H1 (cell line): ENCODE data around the gene SMOC2. TPM values are rescaled to one million over a fixed set of nuclear protein-coding genes. Genes with fewer than 3 reads are reported as not detected.
A peak's percentile ranks its signal among the peaks of the same experiment; 100 is the strongest.

ENCODE experiments used
- CTCF ChIA-PET: fragments of 300-600 bp; sonication (Branson Sonifier 250); formaldehyde crosslinking; loops from one replicate; lab custom pipeline; 2021; ENCODE audit not compliant: partially characterized antibody; lab: Charles Lee
- POLR2A ChIA-PET: fragments of 300-600 bp; sonication (Branson Sonifier 250); formaldehyde crosslinking; loops from one replicate; lab custom pipeline; 2021; ENCODE audit warnings: inconsistent platforms; ENCODE audit not compliant: partially characterized antibody; lab: Charles Lee
- DNase-seq, 2 experiments: peaks; one replicate each; pipeline versions ENCODE4 v3.0.0 to v3.0.0-alpha.2; 2010 to 2022; ENCODE audit warnings: low spot score in 2 of 2, low read depth in 1 of 2, mixed read lengths in 1 of 2
- FAIRE-seq: peaks from 2 replicates; lab custom pipeline; 2011; peaks lifted over from hg19 to GRCh38; lab: Jason Lieb, UNC
- H2AFZ ChIP-seq: 2 replicates; pipeline ENCODE4 v1.8.1; 2012; ENCODE audit warnings: low read length, inconsistent platforms
- H2AK5ac ChIP-seq: 2 replicates; pipeline ENCODE4 v1.6.1; 2013; ENCODE audit warnings: low read depth, low read length
- H2BK120ac ChIP-seq: replicated peaks from 2 replicates; pipeline ENCODE3; 2013; ENCODE audit warnings: low read depth, low read length, inconsistent platforms
- H2BK12ac ChIP-seq: 2 replicates; pipeline ENCODE4 v1.6.1; 2013; ENCODE audit warnings: low read depth, low read length
- H2BK15ac ChIP-seq: 2 replicates; pipeline ENCODE4 v1.6.1; 2013; ENCODE audit warnings: low read length
- H2BK20ac ChIP-seq: 2 replicates; pipeline ENCODE4 v1.6.1; 2013; ENCODE audit warnings: low read length
- H2BK5ac ChIP-seq: 2 replicates; pipeline ENCODE4 v1.6.1; 2013; ENCODE audit warnings: low read depth, low read length
- H3K14ac ChIP-seq: 2 replicates; pipeline ENCODE4 v1.6.1; 2013; ENCODE audit warnings: inconsistent platforms; ENCODE audit not compliant: insufficient read length
- H3K18ac ChIP-seq: 2 replicates; pipeline ENCODE4 v1.6.1; 2013; ENCODE audit warnings: low read length; ENCODE audit errors: extremely low read depth
- H3K23ac ChIP-seq: 2 replicates; pipeline ENCODE4 v1.6.1; 2013; ENCODE audit warnings: inconsistent platforms; ENCODE audit not compliant: insufficient read length
- H3K23me2 ChIP-seq: 2 replicates; pipeline ENCODE4 v1.6.1; 2013; ENCODE audit warnings: low read depth, low read length
- H3K27ac ChIP-seq: 2 replicates; pipeline ENCODE4 v1.6.1; 2011; ENCODE audit warnings: low read depth, low read length, inconsistent platforms
- H3K27me3 ChIP-seq, 4 experiments: replicated peaks in 1 of 4; 1 replicate in 1 of 4; 2 replicates in 3 of 4; pipeline versions ENCODE4 v1.6.1 to v1.8.1; 2011 to 2013; ENCODE audit warnings: low read length in 3 of 4, mild to moderate bottlenecking in 3 of 4, inconsistent platforms in 2 of 4, mixed read lengths in 2 of 4, moderate library complexity in 1 of 4; ENCODE audit not compliant: control insufficient read depth in 3 of 4, insufficient read depth in 3 of 4; ENCODE audit errors: extremely low read depth in 1 of 4
- H3K36me3 ChIP-seq, 4 experiments: 2 replicates each; pipeline versions ENCODE4 v1.6.1 to v1.8.1; 2011 to 2013; ENCODE audit warnings: mild to moderate bottlenecking in 4 of 4, low read length in 3 of 4, moderate library complexity in 2 of 4, control low read depth in 1 of 4, inconsistent platforms in 1 of 4; ENCODE audit not compliant: insufficient read depth in 4 of 4, control insufficient read depth in 2 of 4
- H3K4ac ChIP-seq: replicated peaks from 2 replicates; pipeline ENCODE3; 2013; ENCODE audit warnings: low read length, low read depth, mixed read lengths, inconsistent platforms; ENCODE audit not compliant: insufficient read length
- H3K4me1 ChIP-seq, 4 experiments: replicated peaks in 1 of 4; 1 replicate in 1 of 4; 2 replicates in 3 of 4; pipeline versions ENCODE4 v1.6.1 to v1.8.1; 2011 to 2013; ENCODE audit warnings: low read length in 3 of 4, inconsistent platforms in 2 of 4, mixed read lengths in 1 of 4; ENCODE audit not compliant: insufficient read depth in 4 of 4, control insufficient read depth in 3 of 4
- H3K4me2 ChIP-seq, 2 experiments: 2 replicates each; pipeline versions ENCODE4 v1.6.1 to v1.8.1; 2011 to 2013; ENCODE audit warnings: low read depth in 2 of 2, low read length in 2 of 2, control low read depth in 1 of 2, inconsistent platforms in 1 of 2, mild to moderate bottlenecking in 1 of 2; ENCODE audit not compliant: insufficient read depth in 1 of 2
- H3K4me3 ChIP-seq, 4 experiments: fragments of 200-600, 300-600 bp in 1 of 4; sonication (generic), shearing (Covaris generic), sonication (Bioruptor Twin) in 1 of 4; 2 replicates each; pipeline versions ENCODE4 v1.5.1 to v1.8.1; 2011 to 2016; ENCODE audit warnings: low read length in 4 of 4, low read depth in 3 of 4, control low read depth in 2 of 4, inconsistent platforms in 2 of 4, mild to moderate bottlenecking in 2 of 4, mixed read lengths in 1 of 4, moderate library complexity in 1 of 4; ENCODE audit not compliant: insufficient read depth in 2 of 4; ENCODE audit errors: extremely low read depth in 1 of 4
- H3K56ac ChIP-seq: replicated peaks from 2 replicates; pipeline ENCODE3; 2013; ENCODE audit warnings: low read depth, mild to moderate bottlenecking, mixed read lengths, low read length, inconsistent platforms; ENCODE audit not compliant: insufficient read length
- H3K79me1 ChIP-seq: 2 replicates; pipeline ENCODE4 v1.6.1; 2013; ENCODE audit warnings: low read depth, low read length, control low read depth
- H3K79me2 ChIP-seq, 2 experiments: 2 replicates each; pipeline versions ENCODE4 v1.6.1 to v1.8.1; 2012 to 2013; ENCODE audit warnings: low read length in 2 of 2, mild to moderate bottlenecking in 2 of 2, inconsistent platforms in 1 of 2; ENCODE audit not compliant: insufficient read depth in 2 of 2, control insufficient read depth in 1 of 2
- H3K9ac ChIP-seq, 4 experiments: replicated peaks in 1 of 4; 1 replicate in 1 of 4; 2 replicates in 3 of 4; pipeline versions ENCODE4 v1.6.1 to v1.8.1; 2011 to 2013; ENCODE audit warnings: low read depth in 3 of 4, low read length in 3 of 4, control low read depth in 2 of 4, mild to moderate bottlenecking in 2 of 4, moderate library complexity in 2 of 4, inconsistent platforms in 1 of 4; ENCODE audit errors: extremely low read depth in 1 of 4
- H3K9me3 ChIP-seq, 2 experiments: 2 replicates each; pipeline versions ENCODE4 v1.6.1 to v1.8.1; 2012 to 2013; ENCODE audit warnings: mild to moderate bottlenecking in 2 of 2, moderate library complexity in 2 of 2, control low read depth in 1 of 2, inconsistent platforms in 1 of 2, low read depth in 1 of 2, low read length in 1 of 2, mixed read lengths in 1 of 2; ENCODE audit not compliant: insufficient read depth in 2 of 2
- H4K20me1 ChIP-seq, 2 experiments: replicated peaks in 1 of 2; 2 replicates each; pipeline versions ENCODE3 to v1.8.1; 2011 to 2013; ENCODE audit warnings: inconsistent platforms in 2 of 2, low read length in 2 of 2, mild to moderate bottlenecking in 1 of 2; ENCODE audit not compliant: insufficient read depth in 2 of 2, control insufficient read depth in 1 of 2
- H4K5ac ChIP-seq: 2 replicates; pipeline ENCODE4 v1.6.1; 2013; ENCODE audit warnings: low read length, low read depth, mixed read lengths, inconsistent platforms; ENCODE audit not compliant: insufficient read length
- H4K8ac ChIP-seq: 2 replicates; pipeline ENCODE4 v1.8.0; 2013; ENCODE audit warnings: mild to moderate bottlenecking, moderate library complexity, low read length, inconsistent platforms; ENCODE audit not compliant: insufficient read depth; ENCODE audit errors: extremely low read depth
- H4K91ac ChIP-seq: replicated peaks from 2 replicates; pipeline ENCODE3; 2013; ENCODE audit warnings: low read length, mixed read lengths, inconsistent platforms; ENCODE audit not compliant: insufficient read length
- ASH2L ChIP-seq: fragments of 200-600, 300-600 bp; sonication (generic); IDR thresholded peaks from one replicate; pipeline ENCODE4 v1.7.1; 2017; ENCODE audit warnings: low read length
- EGR1 ChIP-seq: IDR thresholded peaks from 2 replicates; pipeline ENCODE4 v1.6.1; 2011; ENCODE audit warnings: low read depth, low read length, borderline replicate concordance
- NRF1 ChIP-seq: IDR thresholded peaks from 2 replicates; pipeline ENCODE4 v1.6.1; 2011; ENCODE audit warnings: mild to moderate bottlenecking, low read depth, low read length, improper control_type of control experiment
- POLR2AphosphoS5 ChIP-seq: IDR thresholded peaks from 2 replicates; pipeline ENCODE4 v1.6.1; 2011; ENCODE audit warnings: low read depth, low read length
- RNF2 ChIP-seq: fragments of 200-900, 300-1000 bp; sonication (generic); IDR thresholded peaks from 2 replicates; pipeline ENCODE4 v1.7.1; 2016; ENCODE audit warnings: borderline replicate concordance, low read depth, mild to moderate bottlenecking, antibody characterized with exemption, low read length; ENCODE audit not compliant: poor library complexity, severe bottlenecking; ENCODE audit errors: missing control alignments
- SIX5 ChIP-seq: IDR thresholded peaks from 2 replicates; pipeline ENCODE4 v1.6.1; 2011; ENCODE audit warnings: mild to moderate bottlenecking, low read depth, low read length
- SRF ChIP-seq: IDR thresholded peaks from 2 replicates; pipeline ENCODE4 v1.6.1; 2011; ENCODE audit warnings: mild to moderate bottlenecking, low read depth, low read length, moderate library complexity
- WGBS, 2 experiments: shearing (Covaris generic) in 1 of 2; methylation state at CpG; one replicate each; pipeline versions ENCODE4 v1.1.6 to v1.1.7; 2013 to 2015; ENCODE audit warnings: low lambda C conversion rate in 2 of 2, mixed read lengths in 2 of 2, inconsistent platforms in 1 of 2, low coverage in 1 of 2, missing lambda C conversion rate in 1 of 2; ENCODE audit not compliant: insufficient replicate concordance in 2 of 2, insufficient coverage in 1 of 2, insufficient read length in 1 of 2; ENCODE audit errors: extremely low coverage in 1 of 2, missing lambda C conversion rate in 1 of 2; 5-methylcytosine and 5-hydroxymethylcytosine counted together
- polyA plus RNA-seq, 7 experiments: library from polyadenylated mRNA; depleted of rRNA in 3 of 7; stranded (reverse) in 5 of 7; unstranded in 2 of 7; fragments of >200 nt in 5 of 7; fragments of 200-250 nt in 2 of 7; gene quantifications; 1 replicate in 5 of 7; 2 replicates in 1 of 7; 4 replicates in 1 of 7; pipeline versions ENCODE4 v1.2.1 to v1.2.3, GENCODE V29; 2011 to 2013; ENCODE audit warnings: missing spikeins in 2 of 7, mixed read lengths in 2 of 7
- total RNA-seq: library from RNA; stranded (reverse); fragmentation: NEBNext Ultra II Directional; extraction: Animal tissue kit (Norgen Biotek cat#: 25700); gene quantifications from 2 replicates; pipeline ENCODE4 v1.2.1, GENCODE V29; 2021

SMOC2 gene
- total and polyA plus RNA-seq, 2 of the 8 experiments (the other 6 are each of a cell fraction or from before 2014, with no cell fraction given) = 7.7 to 8.5 TPM

DNA sequence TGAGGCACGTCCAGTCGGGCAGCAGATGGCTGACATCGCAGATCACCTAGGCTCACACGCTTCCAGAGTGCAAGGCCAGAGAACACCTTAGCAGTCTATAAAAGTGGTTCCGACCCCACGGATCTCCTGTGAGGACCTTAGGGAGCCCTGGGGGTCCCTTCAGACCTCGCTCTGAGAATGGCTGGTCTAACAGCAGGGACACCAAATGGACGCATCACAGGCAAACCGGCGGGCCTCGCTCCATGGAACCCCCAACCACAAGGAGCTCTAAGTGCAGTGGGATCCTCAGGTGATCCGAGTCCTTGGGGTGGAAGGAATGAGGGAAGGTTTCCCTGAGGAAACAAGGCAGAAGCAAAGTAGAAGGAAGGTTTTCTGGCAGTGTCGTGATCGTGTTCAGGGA lies 135.4 kb downstream of the SMOC2 start:
- peaks cover 0 to 7% (median 1%) of the 10 kb centered on the region in 4 experiments; a peak in 3 of 7 replicates for H3K4me1 ChIP-seq
- H2AK5ac ChIP-seq = no peak overlapping the region
- ChIA-PET POLR2A (interaction anchor here (1.0 kb wide), 1 partner anchor 13 kb away, joined by 3 read pairs; no protein-coding TSS in a partner anchor), CTCF (interaction anchor here (1.0 to 1.4 kb wide), 3 partner anchors 10 to 74 kb away, joined by 3 to 6 read pairs (median 4); no protein-coding TSS in a partner anchor)
- no peak overlapping the region for H2BK12ac ChIP-seq
- H3K27ac ChIP-seq = no peak overlapping the region
- H3K4ac ChIP-seq = no peak overlapping the region
- no peak for FAIRE-seq
- no peak overlapping the region for H2BK15ac ChIP-seq
- no peak overlapping the region for H3K18ac ChIP-seq
- no peaks in the 10 kb centered on the region for H3K79me1 ChIP-seq
- H3K36me3 ChIP-seq = no peaks in the 10 kb centered on the region; a peak in 1 of 8 replicates
- no peaks in the 10 kb centered on the region for H3K9me3 ChIP-seq
- H2BK120ac ChIP-seq = no peak overlapping the region
- H2AFZ ChIP-seq = no peak overlapping the region
- TF ChIP-seq SRF = no peak
- TF ChIP-seq SIX5 = no peak
- TF ChIP-seq NRF1 = no peak
- TF ChIP-seq ASH2L = no peak
- no peak for TF ChIP-seq RNF2
- TF ChIP-seq EGR1 = no peak
- no peak for TF ChIP-seq POLR2AphosphoS5
- TF ChIP-seq, all 59 proteins: peak for 0
- peak in 1 of 2 experiments; percentile 10 for DNase-seq
- no peaks in the 10 kb centered on the region for H3K23me2 ChIP-seq
- no peak overlapping the region for H2BK5ac ChIP-seq
- H4K5ac ChIP-seq = no peak overlapping the region
- no peak overlapping the region for H3K9ac ChIP-seq
- H3K23ac ChIP-seq = no peak overlapping the region
- H2BK20ac ChIP-seq = no peak overlapping the region
- H4K91ac ChIP-seq = no peak overlapping the region
- no peak overlapping the region for H4K8ac ChIP-seq
- no peak overlapping the region for H3K4me3 ChIP-seq
- 91% methylated on average over 14 of the region's 14 CpGs; no CpG with 5 or more reads in 1 of the 2 experiments for WGBS, 2 experiments
- no peak overlapping the region for H3K14ac ChIP-seq
- no peak overlapping the region for H3K56ac ChIP-seq
- H4K20me1 ChIP-seq = no peaks in the 10 kb centered on the region
- H3K27me3 ChIP-seq = no peaks in the 10 kb centered on the region
- H3K79me2 ChIP-seq = no peaks in the 10 kb centered on the region
- H3K4me2 ChIP-seq = no peak overlapping the region
